GM11168 (cell line): ENCODE measurements around the gene MTIF3.

Source experiments
- in situ Hi-C: fragments of 300-500 bp; cut with MboI; formaldehyde crosslinking; loops from one replicate; pipeline ENCODE4 v1.12.0; 2022; ENCODE audit warnings: low sequenced_read_pairs; ENCODE audit not compliant: unreplicated experiment

The MTIF3 gene

DNA sequence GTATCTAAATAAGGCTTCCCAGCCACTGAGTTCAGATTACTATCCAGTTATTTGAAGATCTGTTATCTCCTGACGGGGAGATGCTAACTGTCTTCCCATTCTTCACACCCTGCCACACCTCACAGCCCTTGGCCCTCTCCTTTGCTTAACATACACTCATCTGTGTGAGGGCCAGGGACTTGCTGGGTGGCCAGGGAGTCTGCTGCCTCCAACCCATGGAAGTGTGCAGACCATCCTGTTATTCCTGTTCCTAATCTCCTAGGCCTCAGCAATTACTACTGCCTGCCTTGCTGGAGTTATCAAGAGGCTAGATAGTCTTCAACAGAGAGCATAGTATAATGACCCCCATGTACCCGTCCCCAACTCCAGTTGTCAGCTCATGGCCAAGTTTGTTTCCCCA, 62.1 kb downstream of the MTIF3 start:
- in situ Hi-C loops = no loop called here
